GM15510 (cell line): ENCODE data around the gene CPOX.

Experiments
- POLR2A ChIP-seq: IDR thresholded peaks from 3 replicates; pipeline ENCODE4 v1.6.1; 2011; ENCODE audit warnings: borderline replicate concordance; ENCODE audit not compliant: insufficient read length; ENCODE audit errors: extremely low read depth

CPOX gene

DNA sequence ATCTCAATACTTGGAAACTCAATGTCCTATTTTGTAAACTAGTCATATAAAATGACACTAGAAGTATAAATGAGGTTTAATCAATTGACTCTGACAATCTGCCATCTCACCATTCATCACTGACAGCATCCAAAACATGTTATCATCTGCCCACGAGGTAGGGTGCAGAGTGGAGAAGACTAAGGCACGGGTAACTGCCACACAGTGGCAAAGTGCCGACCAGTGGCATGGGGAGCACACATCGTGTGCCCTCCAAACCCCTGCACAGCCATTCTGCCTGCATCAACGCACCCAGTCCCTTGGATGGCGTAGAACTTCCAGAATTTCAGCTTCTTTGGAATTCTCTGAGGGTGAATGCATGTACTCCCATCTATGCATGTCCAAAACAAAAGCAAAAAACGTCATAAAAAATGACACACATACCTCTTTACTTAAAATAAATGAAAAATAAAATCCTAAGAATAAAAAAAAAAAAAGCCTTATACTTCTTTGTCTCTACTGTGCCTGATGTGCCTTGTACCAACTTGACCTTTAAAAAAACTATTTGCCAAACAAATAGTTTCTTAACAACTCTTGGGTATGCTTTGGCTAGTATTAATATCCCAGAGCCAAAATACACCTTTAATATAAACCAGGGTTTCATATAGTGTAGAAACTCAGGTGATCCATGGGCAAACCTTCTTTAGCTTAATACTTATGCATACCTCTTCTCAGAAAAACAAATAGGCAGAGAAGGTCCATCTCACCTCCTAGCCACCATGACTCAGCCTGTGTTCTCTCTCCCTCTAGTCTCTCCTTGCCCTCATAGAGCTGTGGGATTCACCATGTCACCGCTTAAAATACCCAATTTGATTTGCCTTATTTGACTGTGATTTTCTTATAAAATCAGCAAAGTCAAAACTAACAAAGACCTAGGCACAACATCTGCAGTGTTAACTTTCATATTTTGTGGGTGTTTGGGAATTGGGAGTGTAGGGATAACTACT lies 12.7 kb downstream of the CPOX start:
- TF ChIP-seq POLR2A, result no peak

DNA sequence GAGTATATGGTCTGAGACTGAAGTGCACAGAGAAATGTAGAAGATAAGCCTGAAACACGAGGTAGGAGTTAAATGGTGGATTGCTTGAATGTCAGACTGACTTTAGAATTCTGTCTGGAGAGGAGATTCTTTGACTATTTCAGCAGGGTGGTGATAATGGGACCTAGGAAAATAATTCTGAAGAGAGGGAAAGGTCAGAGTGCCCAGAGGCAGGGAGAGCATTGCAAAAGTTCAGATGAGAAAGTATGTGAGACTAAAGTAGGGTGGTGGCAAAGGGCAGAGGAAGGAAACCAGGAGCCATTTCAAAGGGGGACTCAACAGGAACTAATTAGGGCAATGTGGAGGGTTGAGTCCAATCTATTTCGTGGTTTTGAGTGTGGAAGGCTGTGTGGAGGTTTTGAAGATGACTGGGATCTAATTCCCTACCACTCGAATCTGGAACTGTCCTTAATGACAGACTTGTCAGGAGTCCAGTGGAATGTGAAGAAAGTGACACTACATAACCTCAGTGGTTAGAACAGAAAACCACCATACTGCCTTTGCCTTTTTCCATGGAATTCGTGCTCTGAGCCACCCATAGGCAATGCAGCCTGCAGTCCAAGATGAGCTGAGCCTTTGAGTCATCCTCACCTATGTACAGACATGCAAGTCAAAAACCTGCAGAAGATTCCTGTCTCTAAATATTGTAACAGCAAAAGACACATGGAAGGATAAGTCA lies 16.1 kb downstream of the CPOX start:
- no peak for TF ChIP-seq POLR2A

DNA sequence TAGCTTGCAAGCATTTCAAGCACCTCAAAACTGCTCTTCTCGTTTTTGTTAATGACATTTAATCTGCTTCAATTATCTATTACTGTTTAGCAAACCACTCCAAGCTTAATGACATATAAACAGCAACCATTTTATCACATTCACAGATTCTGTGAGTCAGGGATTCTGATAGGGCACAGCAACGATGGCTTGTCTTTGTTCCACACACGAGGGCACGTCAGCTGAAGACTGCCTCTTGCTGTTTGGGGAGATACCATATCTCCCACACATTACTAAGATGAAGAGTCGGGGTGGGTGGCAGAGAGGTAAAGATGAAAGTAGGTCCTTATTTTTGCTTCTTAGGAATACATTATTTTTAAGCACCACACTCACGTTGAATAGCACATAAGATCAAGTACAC lies 19.3 kb downstream of the CPOX start:
- TF ChIP-seq POLR2A, result no peak

DNA sequence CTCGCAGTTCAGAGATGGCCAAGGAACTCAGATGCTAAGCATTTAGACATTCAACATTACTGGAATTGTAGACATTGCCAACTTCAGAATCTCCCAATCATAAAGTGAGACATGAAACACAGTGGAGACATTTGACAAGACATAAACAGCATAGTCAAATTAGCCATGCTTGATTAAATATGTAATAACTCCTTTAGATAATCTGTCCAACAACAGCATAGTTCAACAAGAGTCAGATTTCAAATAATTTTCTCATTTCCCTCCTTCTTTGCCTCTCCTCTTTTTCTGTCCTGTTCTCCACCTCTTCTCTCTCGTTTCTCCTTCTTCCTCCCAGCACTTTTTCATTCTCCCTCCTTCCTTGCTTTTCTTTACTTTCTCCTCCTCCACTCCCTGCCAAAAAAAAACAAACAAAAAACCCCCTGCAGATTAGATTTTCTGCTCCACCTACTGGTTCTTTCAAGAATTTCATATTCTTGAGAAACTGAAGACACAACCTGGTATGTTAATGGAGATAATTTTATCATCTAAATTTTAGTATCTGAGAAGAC lies 20.2 kb downstream of the CPOX start:
- TF ChIP-seq POLR2A, result no peak

DNA sequence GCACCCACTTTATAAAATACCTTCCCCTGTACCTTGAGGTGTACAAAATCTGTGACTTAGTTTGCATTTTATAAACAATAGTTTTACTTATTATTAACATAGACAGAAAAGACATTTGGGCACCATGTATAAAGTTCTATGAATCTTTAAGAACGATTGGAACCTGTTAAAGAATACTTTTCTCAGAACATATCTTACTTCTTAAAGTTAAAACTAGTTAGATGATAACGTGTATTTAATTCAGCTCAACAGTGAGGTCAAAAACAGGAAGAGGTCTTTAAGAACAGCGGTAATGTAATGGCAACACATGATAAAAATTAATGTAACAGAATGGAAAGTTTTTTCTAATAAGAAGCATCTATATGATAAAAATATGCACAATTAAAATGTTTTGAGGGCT lies 25.0 kb downstream of the CPOX start:
- no peak for TF ChIP-seq POLR2A

DNA sequence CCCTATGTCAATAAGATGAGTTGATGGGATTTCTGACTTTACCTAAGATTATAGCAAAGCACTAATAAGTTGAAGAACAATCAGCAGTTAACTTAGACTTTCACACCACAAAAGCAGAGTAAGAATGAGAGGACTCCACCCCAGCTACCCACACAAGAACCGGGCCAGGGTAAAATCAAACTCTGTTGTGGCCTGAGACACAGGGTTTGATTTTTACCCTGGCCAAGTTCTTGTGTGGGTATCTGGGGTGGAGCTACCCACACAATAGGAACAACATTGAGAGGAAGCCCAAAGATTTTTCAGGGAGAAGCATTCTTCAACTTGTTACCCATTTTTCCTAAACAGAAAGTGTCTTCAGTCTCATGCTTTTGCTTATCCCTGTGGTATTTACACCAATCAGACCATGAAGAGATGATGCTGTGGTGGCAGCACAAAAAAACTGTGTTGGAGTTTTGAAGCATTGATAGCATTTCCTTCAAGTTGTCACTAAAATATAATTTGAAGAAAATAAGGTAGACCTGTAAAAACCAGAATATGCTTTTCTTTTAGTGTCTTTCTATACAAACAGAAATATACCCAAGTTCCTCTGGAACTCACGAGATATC lies 25.6 kb downstream of the CPOX start:
- TF ChIP-seq POLR2A, result no peak

DNA sequence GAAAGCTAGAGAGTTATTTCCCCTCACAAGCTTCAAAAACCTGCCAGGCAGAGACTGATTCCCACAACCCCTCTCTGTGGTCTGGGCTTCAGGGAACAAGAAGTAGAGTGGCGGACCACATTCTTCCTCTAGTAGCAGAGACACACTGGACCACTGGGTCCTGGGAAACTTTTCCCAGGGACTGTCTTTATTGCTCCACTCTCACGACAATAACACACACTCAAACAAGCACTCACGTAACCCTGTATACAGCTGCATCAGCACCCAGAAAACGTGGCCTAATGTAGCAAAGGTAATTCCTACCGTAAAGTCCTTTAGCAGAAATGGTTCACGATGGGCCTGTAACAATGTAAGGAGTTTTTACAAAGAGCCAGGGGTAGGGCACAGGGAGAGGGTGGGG lies 27.6 kb downstream of the CPOX start:
- no peak for TF ChIP-seq POLR2A

DNA sequence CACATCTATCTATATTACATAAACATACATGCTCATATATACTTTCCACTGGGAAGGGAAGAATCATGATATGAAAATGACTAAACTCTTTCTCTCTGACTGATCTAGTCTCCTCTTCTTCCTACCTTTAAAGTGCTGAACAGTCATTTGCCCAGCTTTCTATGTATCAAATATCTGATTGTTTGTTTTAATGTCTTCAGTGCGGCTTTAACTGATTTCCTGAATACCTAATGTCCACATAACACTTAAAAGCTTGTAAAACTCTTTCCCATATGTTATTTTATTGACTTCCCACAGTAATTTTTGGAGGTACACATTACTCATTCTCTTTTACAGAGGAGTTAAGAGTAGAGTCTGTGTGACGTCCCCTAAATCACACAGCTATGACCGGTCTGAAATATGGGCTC lies 28.2 kb downstream of the CPOX start:
- no peak for TF ChIP-seq POLR2A

DNA sequence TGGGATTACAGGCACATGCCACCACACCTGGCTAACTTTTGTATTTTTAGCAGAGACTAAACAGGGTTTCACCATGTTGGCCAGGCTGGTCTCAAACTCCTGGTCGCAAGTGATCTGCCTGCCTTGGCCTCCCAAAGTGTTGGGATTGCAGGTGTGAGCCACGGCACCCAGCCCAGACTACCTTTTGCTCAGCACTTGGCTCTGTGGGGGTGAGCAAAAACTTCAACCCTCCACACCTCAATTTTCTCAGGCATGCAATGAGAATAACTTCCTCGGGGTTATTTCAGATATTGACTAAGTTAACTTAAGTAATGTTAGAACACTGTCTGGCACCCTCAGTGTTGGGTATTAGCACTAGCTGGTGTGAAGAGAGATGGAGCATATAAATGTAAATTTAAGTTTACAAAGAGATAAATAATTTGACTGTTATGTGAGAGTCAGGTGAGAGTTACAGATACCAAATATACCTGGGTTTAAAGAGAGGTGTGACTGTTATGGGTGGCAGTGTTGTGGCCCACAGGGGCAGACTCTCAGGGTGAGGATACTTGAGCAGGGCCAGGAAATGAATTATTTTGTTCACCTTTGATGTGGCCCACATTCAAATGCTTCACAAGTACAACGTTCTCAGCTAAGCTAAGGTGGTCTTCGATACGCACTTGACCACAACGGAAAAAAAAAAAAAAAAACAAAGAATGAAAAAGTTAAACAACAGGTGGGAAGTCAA lies 29.0 kb downstream of the CPOX start:
- TF ChIP-seq POLR2A, result peak; percentile 33

DNA sequence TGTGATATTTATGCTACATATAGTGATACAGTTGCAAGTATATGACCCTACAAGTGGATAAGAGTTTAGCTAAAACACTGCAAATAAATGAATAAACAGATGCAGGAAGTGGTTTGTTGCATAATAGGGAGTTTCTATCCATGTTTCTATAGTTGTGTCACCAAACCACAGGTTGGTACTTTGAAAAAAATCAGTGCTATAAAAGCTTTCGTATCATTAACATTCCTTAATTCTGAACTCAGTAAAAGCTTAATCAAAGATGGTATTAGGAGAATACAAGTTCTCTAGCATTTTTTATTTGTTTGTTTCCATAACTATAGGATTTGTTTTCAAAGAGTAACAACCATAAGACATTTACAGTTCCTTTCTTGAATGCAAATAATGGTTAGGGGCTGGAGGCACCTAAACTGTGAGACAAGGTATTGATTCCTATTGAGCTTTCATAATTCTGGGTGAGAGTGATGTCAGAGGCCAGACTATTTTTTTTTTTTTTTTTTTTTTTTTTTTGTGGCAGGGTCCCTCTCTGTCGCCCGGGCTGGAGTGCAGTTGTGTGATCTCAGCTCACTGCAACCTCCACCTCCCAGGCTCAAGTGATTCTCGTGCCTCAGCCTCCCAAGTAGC lies 29.6 kb downstream of the CPOX start:
- TF ChIP-seq POLR2A, result no peak

DNA sequence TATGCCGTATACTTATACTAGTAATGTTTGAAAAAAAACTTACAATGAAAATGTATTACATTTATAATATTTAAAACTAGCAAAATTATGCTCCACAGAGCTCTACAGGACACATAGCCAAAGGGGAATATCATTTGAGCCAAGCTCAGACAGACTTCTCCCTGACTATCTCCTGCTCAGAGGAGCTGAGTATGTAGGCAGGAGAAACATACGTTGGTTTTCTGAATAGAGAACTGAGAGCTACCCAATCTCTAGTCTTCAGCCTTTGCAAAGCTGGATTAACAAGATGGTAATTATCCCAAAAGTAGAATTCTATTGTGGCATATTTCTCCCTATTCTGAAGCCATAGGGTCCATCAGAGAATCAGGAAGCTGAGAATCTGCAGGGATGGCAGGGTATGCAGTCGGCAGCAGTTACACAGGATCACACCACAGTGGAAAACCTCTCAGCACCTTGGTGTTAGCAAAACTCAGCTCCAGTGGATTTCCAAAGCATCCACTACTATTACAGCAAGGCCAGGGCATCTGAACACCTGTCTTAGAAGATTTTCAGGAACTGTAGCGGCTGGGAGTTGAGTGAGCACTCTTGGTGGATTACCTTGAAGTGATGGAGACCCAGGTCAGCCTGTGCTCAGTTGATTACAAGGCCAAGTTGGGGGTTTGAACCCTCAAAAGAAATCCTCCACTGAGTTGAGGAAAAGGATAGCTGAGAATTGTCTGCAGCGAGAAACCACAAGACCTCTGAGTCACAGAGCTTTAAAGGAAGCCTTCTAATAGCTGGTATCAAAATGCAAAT lies 31.5 kb downstream of the CPOX start:
- TF ChIP-seq POLR2A, result peak; percentile 39

DNA sequence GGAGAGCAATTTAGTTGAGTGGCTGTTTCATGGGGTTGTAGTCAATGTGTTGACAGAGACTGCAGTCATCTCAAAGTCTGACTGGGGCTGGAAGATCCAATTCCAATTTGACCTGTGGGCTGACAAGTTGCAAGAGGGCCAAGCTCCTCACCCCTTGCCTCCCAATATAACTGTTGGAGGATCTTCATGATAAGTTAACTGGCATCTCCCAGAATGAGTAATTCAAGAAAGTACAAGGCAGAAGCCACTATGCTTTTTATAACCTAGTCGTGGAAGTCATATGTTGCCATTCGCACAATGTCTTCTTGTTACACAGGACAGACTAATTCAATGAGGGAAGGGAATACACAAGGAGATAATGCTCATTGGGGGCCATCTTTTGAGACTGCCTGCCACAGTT lies 32.5 kb downstream of the CPOX start:
- no peak for TF ChIP-seq POLR2A

DNA sequence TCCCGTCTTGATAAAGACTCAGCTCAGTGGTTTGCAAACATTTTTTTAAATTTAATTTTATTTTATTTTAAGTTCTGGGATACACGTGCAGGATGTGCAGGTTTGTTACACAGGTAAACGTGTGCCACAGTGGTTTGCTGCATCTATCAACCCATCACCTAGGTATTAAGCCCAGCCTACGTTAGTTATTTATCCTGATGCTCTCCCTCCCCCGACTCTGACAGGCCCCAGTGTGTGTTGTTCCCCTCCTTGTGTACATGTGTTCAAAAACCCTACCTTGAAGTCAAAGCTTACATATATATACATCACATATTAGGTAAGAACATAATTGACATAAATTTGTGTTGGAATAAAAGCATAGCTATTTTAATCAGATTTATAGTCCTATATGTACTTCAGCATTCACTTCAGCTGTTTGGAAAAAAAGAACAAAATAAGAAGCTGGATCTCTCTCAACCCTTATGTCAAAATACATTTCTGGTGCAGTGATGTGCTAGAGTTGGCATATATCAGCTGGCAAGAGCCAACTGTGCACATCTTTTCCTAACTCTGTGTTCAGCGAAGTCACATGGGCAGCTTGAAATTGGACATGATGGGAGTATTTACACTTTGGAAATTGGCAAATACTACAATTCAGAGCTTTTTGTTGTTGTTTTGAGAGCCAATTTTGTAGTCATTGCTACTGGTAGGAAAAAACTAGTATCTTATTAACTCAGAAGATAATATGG lies 35.1 kb downstream of the CPOX start:
- TF ChIP-seq POLR2A, result no peak

DNA sequence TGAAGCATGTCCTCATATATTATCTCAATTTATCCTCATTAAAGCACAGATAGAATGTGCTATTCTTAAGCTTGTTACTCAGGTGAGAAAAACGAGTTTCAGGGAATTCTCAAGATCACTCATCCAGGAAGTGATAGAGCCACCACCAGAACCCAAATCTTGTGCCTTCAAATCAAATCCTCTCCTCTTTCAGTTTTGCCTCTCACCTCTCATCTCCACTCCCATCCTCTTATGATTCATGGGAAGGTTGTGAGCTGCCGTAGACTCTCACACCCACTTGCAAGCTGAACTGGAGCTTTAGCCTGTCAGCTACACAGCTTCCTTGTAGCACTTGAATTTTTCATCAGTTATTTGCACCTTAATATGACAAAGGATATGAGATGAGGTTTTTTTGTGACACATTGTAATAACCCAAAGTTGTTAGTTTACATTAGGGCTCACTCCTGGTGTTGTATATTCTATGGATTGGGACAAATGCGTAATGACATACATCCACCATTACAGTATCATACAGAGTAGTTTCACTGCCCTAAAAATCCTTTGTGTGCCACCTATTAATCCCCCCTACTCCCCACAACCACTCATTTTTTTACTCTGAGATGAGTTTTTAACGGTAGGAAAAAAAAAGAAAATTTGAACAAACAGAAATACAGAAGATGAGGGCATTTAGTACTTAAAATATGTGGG lies 35.9 kb downstream of the CPOX start:
- TF ChIP-seq POLR2A, result peak; percentile 34
